ENCODE data around the gene ADGRG2. TPM values are rescaled to one million over a fixed set of nuclear protein-coding genes. Genes with fewer than 3 reads are reported as not detected.

ADGRG2 gene
- polyA plus RNA-seq, 1 donor, result 1.4 TPM

- H3K4me1 ChIP-seq (ENCODE audit: control insufficient read depth, insufficient read depth, low read length), result no peaks in the 10 kb centered on the region
- DNase-seq, result no peak
- H3K36me3 ChIP-seq (ENCODE audit: control insufficient read depth, insufficient read depth, low read length), result no peaks in the 10 kb centered on the region
- no peak overlapping the region for H3K4me3 ChIP-seq (ENCODE audit: low read length)
- H3K9me3 ChIP-seq (ENCODE audit: control insufficient read depth, low read depth, low read length), result no peaks in the 10 kb centered on the region
- no CpG with 5 or more reads among the region's 5 CpGs for WGBS (ENCODE audit: insufficient coverage, low lambda C conversion rate)
- H3K27ac ChIP-seq (ENCODE audit: low read length), result no peak overlapping the region
- peaks cover 16% of the 10 kb centered on the region for H3K27me3 ChIP-seq (ENCODE audit: control insufficient read depth, insufficient read depth, low read length)
Measured at GRCh38 chrX:19127649-19128168, 5.4 kb upstream of the ADGRG2 start.

GRCh38 chrX:19122641-19123009 lies 357 bp upstream of the ADGRG2 start:
- Histone ChIP-seq H3K9me3 (ENCODE audit: control insufficient read depth, low read depth, low read length) (no peaks in the 10 kb centered on the region), H3K27ac (ENCODE audit: low read length) (no peak overlapping the region), H3K27me3 (ENCODE audit: control insufficient read depth, insufficient read depth, low read length) (peaks cover 44% of the 10 kb centered on the region), H3K36me3 (ENCODE audit: control insufficient read depth, insufficient read depth, low read length) (no peaks in the 10 kb centered on the region), H3K4me3 (ENCODE audit: low read length) (no peak overlapping the region), H3K4me1 (ENCODE audit: control insufficient read depth, insufficient read depth, low read length) (no peaks in the 10 kb centered on the region)
- DNase-seq, result no peak
- WGBS (ENCODE audit: insufficient coverage, low lambda C conversion rate), result no CpG with 5 or more reads among the region's 35 CpGs

- no peaks in the 10 kb centered on the region for H3K36me3 ChIP-seq (ENCODE audit: control insufficient read depth, insufficient read depth, low read length)
- WGBS (ENCODE audit: insufficient coverage, low lambda C conversion rate), result no CpG with 5 or more reads among the region's 18 CpGs
- H3K27ac ChIP-seq (ENCODE audit: low read length), result no peak overlapping the region
- H3K4me1 ChIP-seq (ENCODE audit: control insufficient read depth, insufficient read depth, low read length), result no peaks in the 10 kb centered on the region
- peaks cover 44% of the 10 kb centered on the region for H3K27me3 ChIP-seq (ENCODE audit: control insufficient read depth, insufficient read depth, low read length)
- no peak for DNase-seq
- no peaks in the 10 kb centered on the region for H3K9me3 ChIP-seq (ENCODE audit: control insufficient read depth, low read depth, low read length)
- H3K4me3 ChIP-seq (ENCODE audit: low read length), result no peak overlapping the region
Measured at GRCh38 chrX:19121466-19121865, 802 bp downstream of the ADGRG2 start.

- no peak for DNase-seq
- H3K4me1 ChIP-seq (ENCODE audit: control insufficient read depth, insufficient read depth, low read length), result no peaks in the 10 kb centered on the region
- H3K4me3 ChIP-seq (ENCODE audit: low read length), result no peak overlapping the region
- WGBS (ENCODE audit: insufficient coverage, low lambda C conversion rate), result no CpG with 5 or more reads among the region's 2 CpGs
- H3K9me3 ChIP-seq (ENCODE audit: control insufficient read depth, low read depth, low read length), result no peaks in the 10 kb centered on the region
- H3K36me3 ChIP-seq (ENCODE audit: control insufficient read depth, insufficient read depth, low read length), result no peaks in the 10 kb centered on the region
- peaks cover 5% of the 10 kb centered on the region for H3K27me3 ChIP-seq (ENCODE audit: control insufficient read depth, insufficient read depth, low read length)
- no peak overlapping the region for H3K27ac ChIP-seq (ENCODE audit: low read length)
Measured at GRCh38 chrX:19110642-19111041, 11.6 kb downstream of the ADGRG2 start.

GRCh38 chrX:19107035-19107434 lies 15.2 kb downstream of the ADGRG2 start:
- no peaks in the 10 kb centered on the region for H3K9me3 ChIP-seq (ENCODE audit: control insufficient read depth, low read depth, low read length)
- no CpG with 5 or more reads among the region's 6 CpGs for WGBS (ENCODE audit: insufficient coverage, low lambda C conversion rate)
- no peaks in the 10 kb centered on the region for H3K36me3 ChIP-seq (ENCODE audit: control insufficient read depth, insufficient read depth, low read length)
- H3K27me3 ChIP-seq (ENCODE audit: control insufficient read depth, insufficient read depth, low read length), result no peaks in the 10 kb centered on the region
- no peak for DNase-seq
- no peaks in the 10 kb centered on the region for H3K4me1 ChIP-seq (ENCODE audit: control insufficient read depth, insufficient read depth, low read length)
- H3K27ac ChIP-seq (ENCODE audit: low read length), result no peak overlapping the region
- no peak overlapping the region for H3K4me3 ChIP-seq (ENCODE audit: low read length)

GRCh38 chrX:19100586-19100985 lies 21.7 kb downstream of the ADGRG2 start:
- DNase-seq, result no peak

GRCh38 chrX:19097553-19098283 lies 24.6 kb downstream of the ADGRG2 start:
- DNase-seq, result no peak
- Histone ChIP-seq H3K27me3 (ENCODE audit: control insufficient read depth, insufficient read depth, low read length) (no peaks in the 10 kb centered on the region), H3K27ac (ENCODE audit: low read length) (no peak overlapping the region), H3K4me1 (ENCODE audit: control insufficient read depth, insufficient read depth, low read length) (no peaks in the 10 kb centered on the region), H3K4me3 (ENCODE audit: low read length) (no peak overlapping the region), H3K9me3 (ENCODE audit: control insufficient read depth, low read depth, low read length) (no peaks in the 10 kb centered on the region), H3K36me3 (ENCODE audit: control insufficient read depth, insufficient read depth, low read length) (no peaks in the 10 kb centered on the region)
- no CpG with 5 or more reads among the region's 12 CpGs for WGBS (ENCODE audit: insufficient coverage, low lambda C conversion rate)

More at GRCh38 chrX:19100586-19100985, 21.7 kb downstream of the ADGRG2 start:
- no peak overlapping the region for H3K27ac ChIP-seq (ENCODE audit: low read length)
- no peaks in the 10 kb centered on the region for H3K27me3 ChIP-seq (ENCODE audit: control insufficient read depth, insufficient read depth, low read length)
- WGBS (ENCODE audit: insufficient coverage, low lambda C conversion rate), result 96% methylated on average over 5 of the region's 9 CpGs
- H3K9me3 ChIP-seq (ENCODE audit: control insufficient read depth, low read depth, low read length), result no peaks in the 10 kb centered on the region
- no peaks in the 10 kb centered on the region for H3K36me3 ChIP-seq (ENCODE audit: control insufficient read depth, insufficient read depth, low read length)
- no peak overlapping the region for H3K4me3 ChIP-seq (ENCODE audit: low read length)
- H3K4me1 ChIP-seq (ENCODE audit: control insufficient read depth, insufficient read depth, low read length), result no peaks in the 10 kb centered on the region

GRCh38 chrX:19096586-19096985 lies 25.7 kb downstream of the ADGRG2 start:
- no peak for DNase-seq
- no peak overlapping the region for H3K4me3 ChIP-seq (ENCODE audit: low read length)
- no peak overlapping the region for H3K27ac ChIP-seq (ENCODE audit: low read length)
- no peaks in the 10 kb centered on the region for H3K9me3 ChIP-seq (ENCODE audit: control insufficient read depth, low read depth, low read length)
- no peaks in the 10 kb centered on the region for H3K4me1 ChIP-seq (ENCODE audit: control insufficient read depth, insufficient read depth, low read length)
- H3K36me3 ChIP-seq (ENCODE audit: control insufficient read depth, insufficient read depth, low read length), result no peaks in the 10 kb centered on the region
- no CpG with 5 or more reads among the region's 2 CpGs for WGBS (ENCODE audit: insufficient coverage, low lambda C conversion rate)
- no peaks in the 10 kb centered on the region for H3K27me3 ChIP-seq (ENCODE audit: control insufficient read depth, insufficient read depth, low read length)

GRCh38 chrX:19094654-19095053 lies 27.6 kb downstream of the ADGRG2 start:
- Histone ChIP-seq H3K4me1 (ENCODE audit: control insufficient read depth, insufficient read depth, low read length) (no peaks in the 10 kb centered on the region), H3K27me3 (ENCODE audit: control insufficient read depth, insufficient read depth, low read length) (no peaks in the 10 kb centered on the region), H3K4me3 (ENCODE audit: low read length) (no peak overlapping the region), H3K9me3 (ENCODE audit: control insufficient read depth, low read depth, low read length) (no peaks in the 10 kb centered on the region), H3K27ac (ENCODE audit: low read length) (no peak overlapping the region), H3K36me3 (ENCODE audit: control insufficient read depth, insufficient read depth, low read length) (no peaks in the 10 kb centered on the region)
- no peak for DNase-seq
- WGBS (ENCODE audit: insufficient coverage, low lambda C conversion rate), result no CpG with 5 or more reads among the region's 12 CpGs

GRCh38 chrX:19091596-19091995 lies 30.7 kb downstream of the ADGRG2 start:
- no peak for DNase-seq
- WGBS (ENCODE audit: insufficient coverage, low lambda C conversion rate), result no CpG with 5 or more reads among the region's 6 CpGs
- H3K36me3 ChIP-seq (ENCODE audit: control insufficient read depth, insufficient read depth, low read length), result no peaks in the 10 kb centered on the region
- H3K4me1 ChIP-seq (ENCODE audit: control insufficient read depth, insufficient read depth, low read length), result no peaks in the 10 kb centered on the region
- no peaks in the 10 kb centered on the region for H3K27me3 ChIP-seq (ENCODE audit: control insufficient read depth, insufficient read depth, low read length)
- no peak overlapping the region for H3K27ac ChIP-seq (ENCODE audit: low read length)
- no peak overlapping the region for H3K4me3 ChIP-seq (ENCODE audit: low read length)
- H3K9me3 ChIP-seq (ENCODE audit: control insufficient read depth, low read depth, low read length), result no peaks in the 10 kb centered on the region

GRCh38 chrX:19089555-19090040 lies 32.7 kb downstream of the ADGRG2 start:
- Histone ChIP-seq H3K27ac (ENCODE audit: low read length) (no peak overlapping the region), H3K36me3 (ENCODE audit: control insufficient read depth, insufficient read depth, low read length) (no peaks in the 10 kb centered on the region), H3K9me3 (ENCODE audit: control insufficient read depth, low read depth, low read length) (no peaks in the 10 kb centered on the region), H3K4me3 (ENCODE audit: low read length) (no peak overlapping the region), H3K4me1 (ENCODE audit: control insufficient read depth, insufficient read depth, low read length) (no peaks in the 10 kb centered on the region), H3K27me3 (ENCODE audit: control insufficient read depth, insufficient read depth, low read length) (no peaks in the 10 kb centered on the region)
- no CpG with 5 or more reads among the region's 2 CpGs for WGBS (ENCODE audit: insufficient coverage, low lambda C conversion rate)
- DNase-seq, result no peak

All from large intestine (tissue), 3 donors.